GM13977 (cell line): ENCODE results near the gene TRAPPC12.

Source experiments
- DNase-seq: peaks from one replicate; pipeline ENCODE4 v3.0.0; 2012; ENCODE audit warnings: low spot score
- CTCF ChIP-seq: IDR thresholded peaks from 2 replicates; pipeline ENCODE4 v1.5.1; 2012; ENCODE audit warnings: mild to moderate bottlenecking, control low read depth; ENCODE audit not compliant: insufficient read depth; ENCODE audit errors: extremely low read depth, missing control alignments
- in situ Hi-C: fragments of 300-500 bp; cut with MboI; formaldehyde crosslinking; loops from one replicate; pipeline ENCODE4 v1.12.0; 2022; ENCODE audit warnings: low sequenced_read_pairs, low pct_unique_long_range_greater_than_20kb, mixed read lengths, inconsistent platforms; ENCODE audit not compliant: unreplicated experiment

Gene TRAPPC12

GRCh38 chr2:3476985-3477327 lies 97.5 kb downstream of the TRAPPC12 start:
- no peak for TF ChIP-seq CTCF
- in situ Hi-C loops: no loop called here
- DNase-seq: no peak

- no peak for TF ChIP-seq CTCF
- DNase-seq: no peak
- in situ Hi-C loops: no loop called here
Observed at GRCh38 chr2:3478846-3479385, 99.4 kb downstream of the TRAPPC12 start.

- no peak for DNase-seq
- in situ Hi-C loops: no loop called here
- no peak for TF ChIP-seq CTCF
Observed at GRCh38 chr2:3479430-3480320, 100.2 kb downstream of the TRAPPC12 start.

- DNase-seq: no peak
- in situ Hi-C loops: no loop called here
- no peak for TF ChIP-seq CTCF
Observed at GRCh38 chr2:3480352-3481010, 101.0 kb downstream of the TRAPPC12 start.

- TF ChIP-seq CTCF: no peak
- DNase-seq: no peak
- in situ Hi-C loops: no loop called here
Observed at GRCh38 chr2:3481011-3481400, 101.5 kb downstream of the TRAPPC12 start.

GRCh38 chr2:3481736-3482362 lies 102.4 kb downstream of the TRAPPC12 start:
- DNase-seq: no peak
- in situ Hi-C loops: no loop called here
- no peak for TF ChIP-seq CTCF
